Pulmonary artery endothelial cell (primary cell): ENCODE measurements around the gene ZNF547. TPM values are rescaled to one million over a fixed set of nuclear protein-coding genes. Genes with fewer than 3 reads are reported as not detected.

ENCODE experiments used
- DNase-seq: peaks from one replicate; pipeline ENCODE4 v3.0.0-alpha.2; 2011; ENCODE audit warnings: low read depth, low spot score
- total RNA-seq: library from RNA; depleted of rRNA; stranded (reverse); fragments of >200 nt; gene quantifications from 2 replicates; pipeline ENCODE4 v1.2.3, GENCODE V29; 2014

The ZNF547 gene
- total RNA-seq: 2.0 and 2.9 TPM in 2 replicates

DNA sequence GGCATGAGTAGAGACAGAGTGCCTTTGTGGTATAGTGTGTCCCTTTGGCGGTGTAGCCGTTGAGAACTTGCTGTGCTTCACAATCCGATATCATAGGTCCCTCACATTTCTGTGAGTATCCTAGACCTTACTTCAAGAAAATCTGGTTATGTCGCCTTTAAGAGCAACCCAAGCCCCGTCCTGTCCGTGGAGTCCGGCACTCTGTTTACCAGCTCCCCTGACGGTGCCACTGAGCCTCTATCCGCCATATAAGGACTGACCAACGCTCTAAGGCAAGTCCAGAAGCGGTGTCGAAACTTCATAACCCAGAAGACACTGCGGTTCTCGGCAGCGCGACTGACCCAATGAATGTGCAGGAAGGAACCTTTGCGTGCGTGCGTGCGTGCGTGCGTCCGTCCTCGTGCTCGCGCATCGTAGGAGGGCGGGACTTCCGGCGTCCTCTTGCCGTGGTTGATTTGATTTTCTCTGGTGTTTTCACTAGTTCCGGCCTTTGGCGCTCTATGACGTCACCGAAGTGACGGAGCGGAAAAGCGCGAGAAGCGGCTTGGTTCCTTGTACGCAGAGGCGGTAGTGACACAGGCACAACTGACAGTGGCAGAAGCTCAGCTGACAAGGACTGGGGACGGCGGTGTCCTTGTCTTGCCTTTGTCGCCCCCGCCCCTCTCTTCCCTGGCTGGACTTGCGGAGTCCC, at the start of gene ZNF547, which contains the start of gene TRAPPC2B:
Gene ZNF547 (plus strand): TSS at position 555 of the 691 bp plus-strand sequence. CDS start 5,005 bp downstream, outside the sequence.
Gene TRAPPC2B (plus strand): TSS at position 555 of the 691 bp plus-strand sequence. CDS start 1,283 bp downstream, outside the sequence.
- peak; percentile 98 for DNase-seq

DNA sequence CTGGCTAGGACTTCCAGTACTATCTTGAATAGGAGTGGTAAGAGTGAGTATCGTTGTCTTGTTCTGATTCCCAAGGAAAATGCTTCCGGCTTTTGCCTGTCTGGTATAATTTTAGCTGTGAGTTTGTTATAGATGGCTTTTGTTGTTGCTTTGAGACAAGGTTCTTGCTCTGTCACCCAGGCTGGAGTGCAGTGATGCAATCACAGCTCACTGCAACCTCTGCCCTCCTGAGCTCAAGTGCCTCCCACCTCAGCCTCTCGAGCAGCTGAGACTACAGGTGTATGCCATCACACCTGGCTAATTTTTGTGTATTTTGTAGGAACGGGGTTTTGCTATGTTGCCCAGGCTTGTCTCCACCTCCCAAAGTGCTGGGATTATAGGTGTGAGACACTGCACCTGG, 49.2 kb upstream of the ZNF547 start:
- DNase-seq: no peak

DNA sequence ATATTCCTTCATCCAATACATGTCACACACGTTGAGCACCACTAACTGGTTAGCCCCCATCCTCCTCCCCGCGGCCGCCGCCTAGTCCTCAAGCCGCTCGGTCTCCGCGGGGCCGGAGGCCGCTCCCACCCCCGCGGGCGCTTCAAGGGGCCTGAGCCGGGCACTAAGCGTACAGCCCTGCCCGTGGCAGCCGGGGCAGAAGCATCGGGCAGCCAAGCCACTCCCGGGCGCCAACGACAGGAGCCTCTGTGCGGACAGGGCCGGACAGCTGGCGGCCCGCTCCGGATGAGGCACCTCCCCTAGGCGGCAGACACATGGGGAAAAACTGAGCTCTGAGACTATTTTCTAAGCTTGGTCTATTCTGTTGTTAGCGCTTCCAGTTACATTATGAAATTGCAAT, 45.8 kb upstream of the ZNF547 start:
- DNase-seq: no peak

DNA sequence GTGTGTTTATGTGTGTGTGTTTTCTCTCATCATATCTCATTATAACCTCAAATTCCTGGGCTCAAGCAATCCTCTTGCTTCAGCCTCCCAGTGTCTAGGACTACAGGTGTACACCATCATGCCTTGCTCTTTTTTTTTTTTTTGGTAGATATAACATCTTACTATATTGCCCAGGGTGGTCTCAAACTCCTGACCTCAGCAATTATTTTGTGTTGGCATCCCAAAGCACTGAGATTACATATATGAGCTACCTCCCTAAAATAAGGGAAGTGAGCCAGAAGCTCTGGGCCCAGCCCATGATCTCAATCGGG, 43.5 kb upstream of the ZNF547 start:
- DNase-seq: no peak

DNA sequence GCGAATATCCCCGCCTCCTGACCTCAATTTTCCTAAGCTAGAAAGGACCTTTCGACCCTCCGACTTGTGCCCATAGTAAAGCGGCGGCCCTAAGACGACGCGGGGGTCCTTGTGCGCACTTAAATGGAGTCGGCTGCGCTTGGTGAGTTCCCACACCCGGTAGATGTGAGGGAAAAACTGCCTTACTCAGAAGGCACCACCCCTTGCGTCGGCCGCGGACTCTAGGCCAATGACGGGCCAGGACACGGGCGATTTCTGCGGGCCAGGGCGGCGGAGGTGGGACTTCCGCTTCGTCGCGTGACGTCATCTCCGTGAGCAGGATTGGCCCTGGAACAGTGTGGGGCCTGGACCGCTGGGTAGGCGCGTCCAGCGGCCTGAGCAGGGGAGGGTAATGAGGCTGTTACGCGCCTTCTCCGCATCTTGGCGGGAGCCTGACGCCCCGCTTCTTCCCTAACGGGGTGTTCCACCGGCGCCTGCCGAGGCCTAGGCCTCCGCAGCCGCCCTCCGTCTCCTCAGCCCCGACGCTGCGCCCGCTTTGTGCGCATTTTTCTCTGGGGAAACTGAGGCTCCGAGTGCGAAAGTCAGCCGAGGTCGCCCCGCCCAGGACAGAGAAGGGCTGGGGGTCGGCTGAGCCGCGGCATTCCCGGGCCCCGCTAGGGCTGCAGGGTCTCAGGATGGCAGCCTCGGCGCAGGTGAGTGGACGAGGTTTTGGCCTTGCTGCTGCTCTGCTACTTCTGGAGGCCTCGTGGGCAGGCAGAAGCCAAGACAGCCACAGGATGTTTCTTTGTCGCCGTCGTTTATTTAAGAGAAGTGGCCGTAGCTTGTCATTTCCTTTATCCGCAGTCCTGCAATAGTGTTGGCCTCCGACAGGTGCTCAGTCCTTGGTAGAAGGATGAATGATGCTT, 42.9 kb upstream of the ZNF547 start, which contains the start of gene ZNF543:
Gene ZNF543 (plus strand): TSS at position 293 of the 905 bp plus-strand sequence. CDS start 382 bp downstream, at position 675.
- peak; percentile 86 for DNase-seq

DNA sequence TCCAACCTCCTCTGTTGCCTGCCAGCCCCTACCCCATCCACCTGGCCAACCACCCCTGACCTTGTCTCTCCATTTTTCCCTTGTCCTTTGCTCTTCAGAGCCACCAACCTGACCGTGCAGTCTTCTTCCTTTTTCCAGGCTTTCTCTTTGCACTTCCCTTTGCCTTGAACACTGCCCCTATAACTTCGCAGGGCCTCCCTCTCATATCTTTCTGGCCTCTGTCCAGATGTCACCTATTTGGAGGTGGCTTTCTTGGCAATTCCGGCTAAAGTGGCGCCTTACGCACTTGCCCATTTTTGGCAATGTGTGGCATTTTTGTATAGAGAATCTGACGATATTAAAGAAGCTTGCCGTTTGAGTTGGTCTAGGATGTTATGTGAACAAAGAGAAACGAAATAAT, 42.2 kb upstream of the ZNF547 start:
- no peak for DNase-seq

DNA sequence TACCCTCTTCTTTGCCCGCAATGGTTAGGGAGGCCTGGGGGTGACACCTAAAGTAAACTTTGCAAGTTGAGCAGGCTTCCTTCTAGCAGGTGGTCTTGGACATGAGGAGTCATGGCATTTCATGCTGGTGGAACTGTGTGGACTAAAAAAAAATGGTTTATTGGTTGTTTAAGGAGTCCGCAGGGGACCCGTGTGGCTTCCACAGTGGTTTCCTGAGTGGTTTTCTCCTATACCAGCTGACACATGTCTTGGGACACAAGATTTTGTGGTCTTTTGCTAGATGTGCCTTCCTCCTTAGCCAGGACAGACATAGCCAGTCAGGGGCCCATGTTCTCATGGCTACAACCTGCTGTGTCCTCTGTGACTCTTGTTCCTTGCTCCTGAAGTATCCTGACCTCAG, 41.6 kb upstream of the ZNF547 start:
- no peak for DNase-seq

DNA sequence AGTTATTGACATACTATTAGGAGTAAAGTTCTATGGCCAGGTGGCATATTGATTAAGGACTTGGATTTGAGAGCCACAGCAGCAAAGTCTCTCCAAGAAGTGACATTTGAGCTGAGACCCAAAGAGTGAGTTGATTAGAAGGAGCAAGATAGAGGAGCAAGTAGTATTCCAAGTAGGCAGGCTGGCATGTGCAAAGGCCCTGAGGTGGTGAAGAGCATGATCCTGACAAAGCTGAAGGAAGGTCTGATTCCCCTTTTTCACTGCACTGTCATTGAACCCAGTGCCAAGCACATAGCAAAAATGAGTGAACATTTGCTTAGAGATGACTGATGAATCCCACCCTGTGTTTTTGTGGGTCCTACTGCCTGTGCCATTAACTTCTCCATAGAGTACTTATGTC, 38.4 kb upstream of the ZNF547 start:
- no peak for DNase-seq

DNA sequence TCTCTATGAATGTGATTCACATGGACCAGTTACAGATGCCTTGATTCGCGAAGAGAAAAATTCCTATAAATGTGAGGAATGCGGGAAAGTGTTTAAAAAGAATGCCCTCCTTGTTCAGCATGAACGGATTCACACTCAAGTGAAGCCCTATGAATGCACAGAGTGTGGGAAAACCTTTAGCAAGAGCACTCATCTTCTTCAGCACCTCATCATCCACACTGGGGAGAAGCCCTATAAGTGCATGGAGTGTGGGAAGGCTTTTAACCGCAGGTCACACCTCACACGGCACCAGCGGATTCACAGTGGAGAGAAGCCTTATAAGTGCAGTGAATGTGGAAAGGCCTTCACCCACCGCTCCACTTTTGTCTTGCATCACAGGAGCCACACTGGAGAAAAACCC, 35.4 kb upstream of the ZNF547 start:
- no peak for DNase-seq

DNA sequence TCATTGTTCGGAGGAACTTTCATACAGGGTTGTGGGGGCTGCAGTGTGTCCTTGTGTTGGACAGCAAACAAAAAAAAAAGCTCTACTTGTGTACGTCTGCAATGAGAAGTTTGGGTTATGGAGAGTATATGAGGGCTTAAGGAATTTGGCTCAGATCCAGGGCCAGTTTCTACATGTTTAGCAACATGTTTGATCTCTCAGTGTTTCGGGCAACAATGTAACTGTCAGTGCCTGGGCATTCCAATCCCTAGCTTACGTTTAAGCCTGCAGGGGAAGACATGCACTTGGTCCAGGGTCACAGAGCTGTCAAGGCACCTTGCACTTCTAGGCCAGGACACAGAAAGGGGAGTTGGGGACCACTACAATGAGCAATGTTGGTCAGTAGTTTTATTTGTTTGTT, 29.2 kb upstream of the ZNF547 start:
- DNase-seq: no peak

DNA sequence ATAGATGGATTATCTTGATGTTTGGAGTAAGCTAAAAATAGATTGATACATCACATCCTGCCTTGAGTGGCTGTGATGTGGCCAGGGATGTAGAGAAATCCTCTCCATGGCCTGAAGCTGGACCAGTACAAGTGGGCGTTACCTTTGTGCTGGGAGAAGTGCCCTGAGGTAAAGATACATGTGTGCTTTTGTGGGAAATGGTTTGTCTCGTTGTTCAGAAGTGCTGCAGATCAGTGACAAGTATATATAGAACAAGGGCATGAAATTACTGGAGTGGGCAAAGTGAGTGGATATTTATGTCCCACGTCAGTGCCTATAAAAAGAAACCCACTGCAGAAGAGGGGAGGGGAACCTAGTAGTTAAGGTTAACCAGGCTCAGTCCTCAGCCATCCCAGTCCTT, 24.5 kb upstream of the ZNF547 start:
- no peak for DNase-seq

DNA sequence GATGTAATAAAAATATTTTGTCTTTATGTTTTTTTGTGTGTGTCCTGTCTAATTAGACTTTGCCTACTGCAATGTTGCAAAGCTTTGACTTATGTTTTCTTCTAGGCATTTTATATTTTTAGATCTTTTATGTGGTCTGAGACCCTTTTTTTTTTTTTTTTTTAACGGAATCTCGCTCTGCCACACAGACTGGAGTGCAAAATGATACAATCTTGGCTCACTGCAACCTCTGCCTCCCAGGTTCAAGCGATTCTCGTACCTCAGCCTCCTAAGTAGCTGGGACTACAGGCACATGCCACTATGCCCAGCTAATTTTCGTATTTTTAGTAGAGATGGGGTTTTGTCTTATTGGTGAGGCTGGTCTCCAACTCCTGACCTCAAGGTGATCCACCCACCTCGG, 20.8 kb upstream of the ZNF547 start:
- DNase-seq: no peak

DNA sequence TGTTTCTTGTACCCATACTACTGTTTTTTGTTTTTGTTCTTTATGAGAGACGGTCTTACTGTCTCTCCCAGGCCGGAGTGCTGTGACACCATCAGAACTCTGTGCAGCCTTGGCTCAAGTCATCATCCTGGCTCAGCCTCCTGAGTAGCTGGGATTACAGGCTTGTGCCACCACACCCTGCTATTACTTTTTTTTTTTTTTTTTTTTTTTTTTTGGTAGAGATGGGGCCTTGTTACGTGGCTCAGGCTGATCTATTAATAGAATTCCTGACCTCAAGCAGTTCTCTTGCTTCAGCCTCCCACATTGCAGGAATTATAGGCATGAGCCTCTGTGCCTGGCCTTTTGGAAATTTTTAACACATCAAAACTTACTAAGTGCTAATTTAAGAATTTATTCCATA, 15.2 kb upstream of the ZNF547 start:
- no peak for DNase-seq

DNA sequence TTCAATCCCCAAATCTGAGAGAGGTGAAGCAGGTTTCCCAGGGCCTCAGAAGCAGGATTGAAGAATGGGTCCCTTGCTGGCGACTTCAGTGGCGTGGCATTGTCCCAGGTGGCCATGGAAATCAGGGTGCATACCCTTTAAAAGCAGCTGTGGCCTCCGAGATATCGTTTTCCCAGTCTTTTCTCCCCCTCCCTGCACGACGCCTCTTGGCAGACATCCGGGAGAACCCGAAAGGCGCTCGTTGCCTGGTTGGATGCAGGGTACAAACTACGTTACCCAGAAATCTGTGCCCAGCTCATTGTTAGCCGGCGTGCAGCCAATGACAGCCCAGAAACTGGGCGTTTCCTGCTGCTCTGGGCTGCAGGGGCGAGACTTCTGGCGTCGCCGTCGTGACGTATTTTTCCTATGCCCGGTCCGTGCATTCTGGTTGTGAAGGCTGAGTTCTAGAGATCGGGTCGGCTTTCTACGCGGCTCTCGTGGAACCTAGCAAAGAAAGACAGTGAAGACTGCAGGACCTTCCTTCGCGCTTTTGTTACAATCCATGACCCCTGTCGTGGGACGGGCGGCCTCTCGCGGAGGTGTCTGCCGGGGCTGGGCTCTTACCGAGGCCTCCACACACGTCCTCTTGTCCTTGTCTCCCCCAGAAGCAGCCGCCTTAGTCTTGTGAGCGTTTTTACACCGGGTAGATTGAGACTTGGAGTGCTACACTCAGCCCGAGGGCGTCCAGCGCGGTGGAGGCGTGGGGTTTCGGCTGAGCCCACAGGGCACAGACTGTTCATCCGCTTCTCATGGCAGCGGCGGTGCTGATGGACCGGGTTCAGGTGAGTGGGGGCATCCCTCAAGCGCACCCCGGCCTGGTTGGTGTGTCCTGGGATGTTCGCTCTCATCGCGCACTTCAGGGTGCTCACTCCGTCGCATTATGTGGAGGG, 12.2 kb upstream of the ZNF547 start, which contains the start of gene ZNF304:
Gene ZNF304 (plus strand): TSS at position 395 of the 929 bp plus-strand sequence. CDS start 394 bp downstream, at position 789.
- DNase-seq: peak; percentile 83

DNA sequence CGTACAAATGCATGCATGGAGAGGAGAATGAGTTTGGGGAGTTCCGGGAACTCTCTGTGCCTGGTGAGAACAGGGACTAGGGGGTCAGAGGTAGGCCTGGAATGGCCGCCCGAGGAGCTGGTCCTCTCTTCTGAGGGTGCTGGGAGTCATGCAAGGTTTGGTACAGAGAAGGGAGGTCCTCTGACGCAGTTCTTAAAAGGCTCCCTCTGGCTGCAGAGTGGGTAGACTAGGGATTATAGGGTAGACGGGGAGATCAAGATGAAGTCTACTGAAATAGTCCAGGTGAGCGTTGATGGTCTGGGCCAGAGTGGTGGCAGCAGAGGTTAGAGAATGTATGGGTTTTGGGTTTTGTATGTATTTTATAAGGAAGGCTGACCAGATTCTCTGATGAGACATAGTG, 11.5 kb upstream of the ZNF547 start:
- no peak for DNase-seq

DNA sequence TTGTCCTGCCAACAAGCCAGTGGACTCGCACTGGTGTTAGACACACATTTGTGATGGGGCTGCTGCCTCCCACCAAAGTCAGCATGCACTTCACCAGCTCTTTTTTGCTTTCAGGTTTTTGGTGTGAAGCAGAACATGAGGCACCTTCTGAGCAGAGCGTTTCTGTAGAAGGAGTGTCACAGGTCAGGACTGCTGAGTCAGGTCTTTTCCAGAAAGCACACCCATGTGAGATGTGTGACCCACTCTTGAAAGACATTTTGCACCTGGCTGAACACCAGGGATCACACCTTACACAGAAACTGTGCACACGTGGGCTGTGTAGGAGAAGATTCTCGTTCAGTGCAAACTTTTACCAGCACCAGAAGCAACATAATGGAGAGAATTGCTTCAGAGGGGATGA, 7.4 kb upstream of the ZNF547 start:
- no peak for DNase-seq

DNA sequence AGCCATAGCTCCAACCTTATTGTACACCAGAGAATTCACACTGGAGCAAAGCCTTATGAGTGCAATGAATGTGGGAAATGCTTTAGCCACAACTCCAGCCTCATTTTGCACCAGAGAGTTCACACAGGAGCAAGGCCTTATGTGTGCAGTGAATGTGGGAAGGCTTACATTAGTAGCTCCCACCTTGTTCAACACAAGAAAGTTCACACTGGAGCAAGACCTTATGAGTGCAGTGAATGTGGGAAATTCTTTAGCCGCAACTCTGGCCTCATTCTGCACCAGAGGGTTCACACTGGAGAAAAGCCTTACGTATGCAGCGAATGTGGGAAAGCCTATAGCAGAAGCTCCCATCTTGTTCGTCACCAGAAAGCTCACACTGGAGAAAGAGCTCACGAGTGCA, 5.9 kb upstream of the ZNF547 start:
- DNase-seq: no peak

DNA sequence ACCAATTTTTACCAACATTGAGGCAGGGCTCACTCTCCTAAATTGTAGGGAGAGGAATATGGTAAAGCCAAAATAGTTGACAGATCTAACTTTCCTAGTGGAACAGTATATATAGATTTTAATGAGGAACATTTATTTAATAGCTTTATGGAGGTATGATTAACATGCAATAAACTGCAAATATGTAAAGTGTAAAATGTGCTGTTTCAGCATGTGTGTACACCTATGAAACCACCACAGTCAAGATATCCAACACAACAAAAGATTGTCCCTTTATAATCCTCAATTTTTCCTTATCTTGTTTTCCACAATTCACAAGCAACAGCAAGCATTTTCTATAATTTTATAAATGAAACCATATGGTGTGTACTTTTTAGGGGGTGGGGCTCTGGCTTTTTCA, 4.1 kb upstream of the ZNF547 start:
- no peak for DNase-seq

DNA sequence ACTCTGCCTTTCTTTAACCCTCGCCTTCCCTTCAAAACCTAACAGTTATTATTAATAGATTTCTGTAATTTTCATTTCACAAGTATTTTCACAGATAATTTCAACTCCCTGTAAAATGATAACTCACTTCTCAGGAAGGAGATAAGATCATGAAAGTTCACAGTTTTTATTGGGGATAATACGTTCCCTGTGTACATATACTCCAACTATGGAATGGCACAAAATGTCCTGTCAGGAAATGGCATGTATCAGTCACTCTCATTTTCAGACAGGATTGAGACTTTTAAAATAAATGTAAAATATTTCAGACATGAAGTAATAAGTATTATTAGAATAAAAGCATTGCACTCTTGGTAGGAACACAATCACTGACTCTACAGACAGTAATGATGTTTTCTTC, 932 bp upstream of the ZNF547 start:
- no peak for DNase-seq

DNA sequence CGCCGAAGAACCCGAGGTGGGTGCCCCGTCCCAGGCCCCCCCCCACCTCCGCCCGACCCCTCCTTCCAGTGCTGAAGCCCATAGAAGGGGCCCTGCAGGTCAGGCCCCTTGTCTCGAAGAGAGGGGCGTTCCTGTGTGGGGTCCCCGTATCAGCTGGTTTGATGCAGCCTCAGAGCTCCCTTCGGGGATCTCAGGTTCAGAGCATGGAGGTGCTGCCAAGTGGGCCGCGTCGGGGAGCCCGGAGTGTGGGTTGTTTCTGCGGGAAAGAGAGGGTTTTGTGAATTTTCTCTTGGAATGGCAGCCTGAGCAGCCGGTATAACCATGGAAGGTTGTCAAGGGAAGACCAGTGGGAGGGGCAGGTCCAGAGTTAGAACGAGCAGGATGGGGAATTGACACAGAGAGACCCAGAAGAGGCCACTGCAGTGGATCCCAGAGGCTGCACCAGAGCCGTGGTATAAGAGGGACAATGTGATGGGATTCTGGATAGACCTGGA, 384 bp downstream of the ZNF547 start:
- no peak for DNase-seq

DNA sequence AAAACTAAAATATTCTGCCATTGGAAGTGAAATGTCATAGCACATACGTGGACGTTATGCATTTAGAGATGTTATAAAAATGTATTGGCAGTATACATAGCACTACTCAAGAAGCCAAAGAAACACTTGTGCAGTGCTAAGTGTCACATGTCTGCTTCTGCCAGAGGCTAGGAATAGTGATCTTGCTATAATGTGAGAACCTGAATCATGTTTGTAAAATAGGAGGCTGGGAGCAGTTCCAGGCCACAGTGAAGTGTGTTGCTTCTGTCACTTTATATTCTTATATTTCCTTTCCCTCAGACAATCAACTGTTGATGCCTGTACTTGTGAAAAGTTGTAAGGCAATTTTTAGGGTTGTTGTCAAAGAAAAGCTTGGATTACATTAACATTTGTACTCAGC, 3.4 kb downstream of the ZNF547 start:
- no peak for DNase-seq
